Measurements from ENCODE around the gene CEP164.

GRCh38 chr11:117356126-117356890 is 28.7 kb downstream of the CEP164 start:
- no peak for TF ChIP-seq KLF7 (tag by site-specific recombination; IDR thresholded peaks at IDR 0.05; ENCODE audit: borderline replicate concordance)
- TF ChIP-seq ZNF140 (tag by site-specific recombination; IDR thresholded peaks at IDR 0.05): no peak
- TF ChIP-seq PBX3 (CRISPR knock-in tag; IDR thresholded peaks at IDR 0.05): no peak
- no peak for TF ChIP-seq ZBTB7A (tag by site-specific recombination; IDR thresholded peaks at IDR 0.05; ENCODE audit: low read depth)
- no peak for TF ChIP-seq ZNF19 (tag by site-specific recombination; IDR thresholded peaks at IDR 0.05; ENCODE audit: low read depth)
- no peak for TF ChIP-seq CTCF (tag by site-specific recombination; IDR thresholded peaks at IDR 0.05)

Measured in HEK293 (cell line).